Raji (cell line): ENCODE results near the gene HOXD4.

ENCODE experiments used
- POLR2A ChIP-seq: IDR thresholded peaks from 2 replicates; pipeline ENCODE4 v1.6.1; 2011; ENCODE audit warnings: low read depth, low read length, control low read depth; ENCODE audit not compliant: insufficient read depth

The HOXD4 gene

GRCh38 chr2:176139661-176140512 lies 11.5 kb upstream of the HOXD4 start:
- no peak for TF ChIP-seq POLR2A

- no peak for TF ChIP-seq POLR2A
Measured at GRCh38 chr2:176140513-176141317, 10.6 kb upstream of the HOXD4 start.

GRCh38 chr2:176142281-176142680 lies 9.1 kb upstream of the HOXD4 start:
- no peak for TF ChIP-seq POLR2A

GRCh38 chr2:176145085-176145969 lies 6.0 kb upstream of the HOXD4 start:
- TF ChIP-seq POLR2A: no peak

- no peak for TF ChIP-seq POLR2A
Measured at GRCh38 chr2:176146101-176146500, 5.2 kb upstream of the HOXD4 start.

- TF ChIP-seq POLR2A: no peak
Measured at GRCh38 chr2:176146645-176147044, 4.7 kb upstream of the HOXD4 start.

- TF ChIP-seq POLR2A: no peak
Measured at GRCh38 chr2:176147210-176147799, 4.0 kb upstream of the HOXD4 start.

- no peak for TF ChIP-seq POLR2A
Measured at GRCh38 chr2:176147800-176148496, 3.4 kb upstream of the HOXD4 start.

GRCh38 chr2:176148751-176149421 lies 2.5 kb upstream of the HOXD4 start:
- TF ChIP-seq POLR2A: no peak

- no peak for TF ChIP-seq POLR2A
Measured at GRCh38 chr2:176149481-176149938, 1.8 kb upstream of the HOXD4 start.

GRCh38 chr2:176149939-176150583 lies 1.3 kb upstream of the HOXD4 start:
- TF ChIP-seq POLR2A: no peak

GRCh38 chr2:176150584-176151441 lies 537 bp upstream of the HOXD4 start:
- TF ChIP-seq POLR2A: no peak
